Raji (cell line): ENCODE results near the gene GLG1.

ENCODE experiments used
- POLR2A ChIP-seq: IDR thresholded peaks from 2 replicates; pipeline ENCODE4 v1.6.1; 2011; ENCODE audit warnings: low read depth, low read length, control low read depth; ENCODE audit not compliant: insufficient read depth

The GLG1 gene

GRCh38 chr16:74606521-74607309, at the start of gene GLG1:
Gene GLG1 (minus strand): TSS chr16:74607114. CDS start chr16:74607094, 20 bp downstream.
- TF ChIP-seq POLR2A = peak; percentile 97

DNA sequence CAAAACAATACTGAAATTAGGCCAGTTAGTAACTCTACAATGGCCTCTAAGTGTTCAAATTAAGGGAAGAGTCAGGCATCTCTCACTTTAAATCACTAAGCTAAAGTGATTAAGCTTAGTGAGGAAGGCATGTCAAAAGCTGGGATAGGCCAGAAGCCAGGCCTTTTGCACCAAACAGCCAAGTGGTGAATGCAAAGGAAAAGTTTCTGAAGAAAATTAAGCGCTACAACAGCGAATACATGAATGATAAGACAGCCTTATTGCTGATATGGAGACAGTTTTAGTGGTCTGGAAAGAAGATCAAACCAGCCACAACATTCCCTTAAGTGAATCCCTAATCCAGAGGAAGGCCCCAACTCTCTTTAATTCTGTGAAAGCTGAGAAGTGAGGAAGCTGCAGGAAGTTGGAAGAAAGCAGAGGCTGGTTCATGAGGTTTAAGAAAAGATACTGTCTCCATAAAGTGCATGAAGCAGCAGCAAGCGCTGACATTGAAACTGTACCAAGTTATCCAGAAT, 47.7 kb upstream of the GLG1 start:
- no peak for TF ChIP-seq POLR2A

DNA sequence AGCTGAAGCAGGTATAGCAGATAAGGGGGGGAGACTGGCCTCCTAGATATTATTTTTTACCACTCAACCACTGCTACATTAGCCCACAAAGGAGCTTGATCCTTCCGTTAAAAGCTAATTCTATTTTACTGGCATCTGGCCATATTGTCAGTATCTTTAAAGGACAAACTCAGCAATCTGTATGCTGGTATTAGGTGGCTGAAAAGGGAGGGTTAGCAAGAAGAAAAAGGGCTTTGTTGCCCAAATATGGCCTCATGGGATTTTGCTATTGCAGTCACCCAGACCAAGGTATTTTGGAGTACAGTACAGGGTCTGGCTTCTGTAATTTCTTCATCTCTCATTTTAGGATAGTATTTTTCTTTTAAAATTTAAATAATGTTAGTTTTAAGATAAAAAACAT, 45.3 kb upstream of the GLG1 start:
- no peak for TF ChIP-seq POLR2A

DNA sequence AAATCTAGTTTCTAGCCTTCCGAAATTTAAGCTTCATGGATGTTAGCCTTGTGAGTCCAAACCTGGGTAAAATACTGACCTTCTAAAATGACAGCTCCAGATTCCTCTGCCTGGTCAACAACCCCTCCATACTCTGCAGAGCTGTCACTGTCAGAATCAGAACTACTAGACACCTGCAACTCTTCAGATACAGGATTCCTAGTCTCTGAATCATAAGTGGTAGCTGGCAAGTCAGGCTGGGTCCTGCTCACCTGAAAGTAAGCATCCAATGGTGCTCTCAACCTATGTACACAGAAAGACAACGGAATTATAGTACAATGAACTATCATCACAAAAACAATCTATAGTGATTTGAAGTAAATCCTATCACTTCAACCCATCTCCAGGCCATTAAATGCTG, 44.9 kb upstream of the GLG1 start:
- no peak for TF ChIP-seq POLR2A

DNA sequence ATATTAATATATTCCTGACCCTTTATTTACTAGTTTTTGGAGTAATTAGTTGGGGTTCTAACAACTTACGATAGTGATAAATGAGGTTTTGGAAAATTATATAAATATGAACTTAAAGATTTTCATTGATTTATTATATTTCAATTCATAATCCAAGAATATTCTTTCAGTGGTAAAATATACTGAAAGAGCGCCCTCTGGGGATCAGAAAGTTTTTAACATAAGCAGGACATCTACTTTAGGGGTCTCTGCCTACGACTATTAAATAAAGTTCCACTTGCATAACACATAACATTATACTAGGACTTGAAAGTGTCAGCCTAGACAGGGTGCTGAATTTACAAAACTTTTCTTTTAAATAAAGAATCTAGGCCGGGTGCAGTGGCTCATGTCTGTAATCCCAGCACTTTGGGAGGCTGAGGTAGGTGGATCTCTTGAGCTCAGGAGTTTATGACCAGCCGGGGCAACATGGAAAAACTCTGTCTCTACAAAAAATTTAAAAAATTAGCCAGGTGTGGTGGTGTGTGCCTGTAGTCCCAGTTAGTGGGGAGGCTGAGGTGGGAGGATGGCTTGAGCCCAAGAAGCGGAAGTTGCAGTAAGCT, 44.2 kb upstream of the GLG1 start:
- TF ChIP-seq POLR2A = no peak

DNA sequence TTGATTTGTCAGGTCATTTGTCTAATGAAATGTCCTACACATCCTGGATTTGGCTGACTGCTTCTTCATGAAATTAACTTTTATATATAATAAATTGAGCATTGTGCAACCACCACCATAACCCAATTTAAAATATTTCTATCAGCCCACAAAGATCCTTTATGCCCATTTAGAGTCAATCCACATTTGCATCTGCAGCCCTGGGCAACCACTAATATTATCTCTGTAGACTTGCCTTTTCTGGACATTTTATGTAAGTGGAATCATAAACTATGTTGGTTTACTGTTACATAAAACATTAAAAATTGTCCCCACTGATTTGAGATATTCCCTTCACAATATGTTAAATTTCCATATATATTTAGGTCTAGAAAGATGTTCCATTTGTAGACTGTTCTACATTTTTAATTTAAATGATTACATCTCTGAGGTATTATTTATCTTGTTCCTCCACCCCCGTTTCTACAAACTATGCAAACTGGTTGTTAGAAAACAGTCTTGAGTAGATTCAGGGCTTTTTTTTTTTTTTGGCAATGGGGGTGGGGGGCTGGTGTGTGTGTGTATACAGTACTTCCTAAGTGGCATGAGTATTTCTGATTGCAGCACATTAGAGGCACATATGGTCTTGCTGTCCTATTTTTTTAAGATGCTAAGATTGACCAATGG, 43.1 kb upstream of the GLG1 start:
- TF ChIP-seq POLR2A = no peak

DNA sequence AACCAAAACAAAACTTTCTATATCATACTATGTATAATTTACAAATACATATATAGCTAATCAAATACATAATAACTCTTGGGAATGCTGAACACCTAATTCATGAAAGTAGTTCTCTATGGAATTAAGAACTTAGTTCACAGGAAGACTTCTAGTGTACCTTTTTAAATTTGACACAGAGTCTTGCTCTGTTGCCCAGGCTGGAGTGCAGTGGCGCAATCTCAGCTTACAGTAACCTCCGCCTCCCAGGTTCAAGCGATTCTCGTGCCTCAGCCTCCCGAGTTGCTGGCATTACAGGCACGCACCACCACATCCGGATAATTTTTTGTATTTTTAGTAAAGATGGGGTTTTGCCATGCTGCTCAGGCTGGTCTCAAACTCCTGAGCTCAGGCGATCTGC, 35.1 kb upstream of the GLG1 start:
- no peak for TF ChIP-seq POLR2A

- TF ChIP-seq POLR2A = no peak
These were observed 31.0 kb upstream of the GLG1 start for GRCh38 chr16:74637742-74638453.

GRCh38 chr16:74635303-74635702, 28.4 kb upstream of the GLG1 start:
- no peak for TF ChIP-seq POLR2A

DNA sequence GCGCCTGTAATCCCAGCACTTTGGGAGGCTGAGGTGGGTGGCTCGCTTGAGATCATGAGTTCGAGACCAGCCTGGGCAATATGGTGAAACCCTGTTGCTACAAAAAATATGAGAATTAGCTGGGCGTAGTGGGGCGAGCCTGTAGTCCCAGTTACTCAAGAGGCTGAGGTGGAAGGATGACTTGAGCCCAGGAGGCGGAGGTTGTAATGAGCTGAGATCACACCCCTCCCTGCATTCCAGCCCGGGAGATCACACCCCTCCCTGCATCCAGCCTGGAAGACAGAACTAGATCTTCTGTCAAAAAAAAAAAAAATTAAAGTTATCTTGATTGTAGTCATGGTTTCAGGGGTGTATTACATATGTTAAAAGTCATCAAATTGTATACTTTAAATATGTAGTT, 26.8 kb upstream of the GLG1 start:
- no peak for TF ChIP-seq POLR2A

- no peak for TF ChIP-seq POLR2A
These were observed 20.7 kb upstream of the GLG1 start for GRCh38 chr16:74627506-74628220.

DNA sequence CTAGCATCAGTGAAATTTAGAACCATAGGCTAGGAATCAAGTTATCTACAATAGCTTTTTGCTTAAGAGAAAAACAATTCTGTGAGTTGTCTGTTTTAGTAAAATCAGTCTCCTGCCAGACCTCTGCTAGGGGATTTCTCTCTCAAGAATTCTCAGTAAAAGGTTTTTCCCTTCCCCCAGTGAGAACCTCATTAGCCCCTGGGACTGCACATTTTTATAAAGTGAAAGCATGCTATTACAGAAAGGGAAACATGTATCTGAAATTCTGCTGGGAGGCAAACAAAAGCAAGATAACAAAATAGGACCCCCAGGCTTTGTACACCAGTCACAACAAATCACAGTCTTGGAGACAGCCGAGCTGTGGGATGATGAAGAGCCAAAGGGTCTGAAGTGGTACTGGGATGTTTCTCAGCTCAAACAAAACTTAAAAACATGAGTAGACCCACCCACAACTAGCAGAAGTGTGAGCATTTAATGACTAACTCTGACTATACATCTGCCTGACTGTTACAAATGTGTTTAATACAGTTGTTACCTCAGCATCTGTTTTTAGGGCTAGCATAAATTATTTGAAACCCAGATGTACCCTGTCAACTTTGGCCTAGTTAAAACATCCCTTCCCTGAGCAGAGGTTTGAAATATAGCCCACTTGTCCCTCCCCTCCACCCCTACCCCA, 20.0 kb upstream of the GLG1 start:
- TF ChIP-seq POLR2A = no peak

DNA sequence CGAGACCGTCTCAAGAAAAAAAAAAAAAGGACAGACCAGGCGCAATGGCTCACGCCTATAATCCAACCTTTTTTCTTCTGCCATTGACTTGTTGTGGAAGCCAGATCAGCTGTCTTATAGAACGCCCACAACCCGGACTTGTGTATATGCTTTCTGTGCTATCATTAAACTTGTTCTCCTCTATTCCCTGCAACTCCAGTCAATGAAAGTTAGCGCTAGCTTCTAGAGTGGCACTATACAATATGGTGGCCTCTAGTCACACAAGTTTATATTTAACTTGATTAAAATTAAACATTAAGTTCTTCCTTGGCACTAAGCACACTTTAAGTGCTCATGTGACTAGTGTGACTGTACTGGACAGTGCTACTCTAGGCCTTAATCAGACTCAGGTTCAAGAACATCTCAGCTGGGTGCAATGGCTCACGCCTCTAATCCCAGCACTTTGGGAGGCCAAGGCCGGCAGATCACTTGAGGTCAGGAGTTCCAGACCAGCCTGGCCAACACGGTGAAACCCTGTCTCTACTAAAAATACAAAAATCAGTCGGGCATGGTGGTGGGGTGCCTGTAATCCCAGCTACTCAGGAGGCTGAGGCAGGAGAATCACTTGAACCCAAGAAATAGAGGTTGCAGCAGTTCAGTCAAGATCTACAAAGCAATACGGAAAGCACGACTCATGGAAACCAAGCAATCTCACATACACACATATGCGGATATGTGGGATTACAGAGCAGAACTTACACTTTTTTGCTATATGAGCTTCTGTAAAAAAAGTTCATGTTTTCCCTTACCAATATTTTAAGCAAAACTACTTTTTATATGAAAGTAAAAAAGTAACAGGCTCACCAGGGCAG, 18.8 kb upstream of the GLG1 start:
- TF ChIP-seq POLR2A = no peak
